Suppressor macrophage treated with lipopolysaccharide for 4 hours (primary cell): ENCODE data around the gene ATP13A2.

ENCODE experiments used
- DNase-seq: peaks from one replicate; pipeline ENCODE4 v3.0.0-alpha.2; 2020

ATP13A2 gene

GRCh38 chr1:17011439-17012307 is at the start of gene ATP13A2:
TSS of gene ATP13A2 (minus strand) at chr1:17011928. CDS start at chr1:17011738, 190 bp downstream.
- peak; percentile 82 for DNase-seq

- DNase-seq, result peak; percentile 58
Measured at GRCh38 chr1:17061486-17061885, 49.8 kb upstream of the ATP13A2 start.

- DNase-seq, result peak; percentile 68
Measured at GRCh38 chr1:17060306-17060749, 48.6 kb upstream of the ATP13A2 start.

- peak; percentile 82 for DNase-seq
Measured at GRCh38 chr1:17059391-17060305, 47.9 kb upstream of the ATP13A2 start.

GRCh38 chr1:17056551-17056950 is 44.8 kb upstream of the ATP13A2 start:
- DNase-seq, result no peak

- no peak for DNase-seq
Measured at GRCh38 chr1:17055801-17056200, 44.1 kb upstream of the ATP13A2 start.

GRCh38 chr1:17053685-17054410 is 42.1 kb upstream of the ATP13A2 start, which contains the start of gene SDHB:
TSS of gene SDHB (minus strand) at chr1:17054032. CDS start at chr1:17054019, 13 bp downstream.
- peak; percentile 100 for DNase-seq

- DNase-seq, result peak; percentile 21
Measured at GRCh38 chr1:17053086-17053684, 41.5 kb upstream of the ATP13A2 start.

GRCh38 chr1:17052641-17053040 is 40.9 kb upstream of the ATP13A2 start:
- peak; percentile 25 for DNase-seq

- DNase-seq, result no peak
Measured at GRCh38 chr1:17052038-17052437, 40.3 kb upstream of the ATP13A2 start.

- no peak for DNase-seq
Measured at GRCh38 chr1:17047924-17048323, 36.2 kb upstream of the ATP13A2 start.

- DNase-seq, result no peak
Measured at GRCh38 chr1:17046334-17046657, 34.6 kb upstream of the ATP13A2 start.

GRCh38 chr1:17045634-17046333 is 34.1 kb upstream of the ATP13A2 start:
- peak; percentile 65 for DNase-seq

- peak; percentile 92 for DNase-seq
Measured at GRCh38 chr1:17045150-17045549, 33.4 kb upstream of the ATP13A2 start.

- DNase-seq, result no peak
Measured at GRCh38 chr1:17043676-17044075, 31.9 kb upstream of the ATP13A2 start.

- no peak for DNase-seq
Measured at GRCh38 chr1:17040135-17040534, 28.4 kb upstream of the ATP13A2 start.

GRCh38 chr1:17039522-17039921 is 27.8 kb upstream of the ATP13A2 start:
- no peak for DNase-seq

GRCh38 chr1:17033481-17033880 is 21.8 kb upstream of the ATP13A2 start:
- DNase-seq, result no peak

- DNase-seq, result no peak
Measured at GRCh38 chr1:17032741-17033140, 21.0 kb upstream of the ATP13A2 start.

GRCh38 chr1:17031436-17031835 is 19.7 kb upstream of the ATP13A2 start:
- DNase-seq, result no peak

- DNase-seq, result peak; percentile 47
Measured at GRCh38 chr1:17030206-17030605, 18.5 kb upstream of the ATP13A2 start.
